GM12875 (cell line): ENCODE results near the gene SH3GL1.

Source experiments
- H3K4me3 ChIP-seq: one replicate; pipeline ENCODE4 v1.5.1; 2011; ENCODE audit warnings: low read depth, low read length, control low read depth
- CTCF ChIP-seq: IDR thresholded peaks from 2 replicates; pipeline ENCODE4 v1.5.1; 2011; ENCODE audit warnings: low read depth, mild to moderate bottlenecking, control low read depth, inconsistent platforms, low read length, moderate library complexity, borderline replicate concordance; ENCODE audit not compliant: insufficient read depth

The SH3GL1 gene

GRCh38 chr19:4326215-4326836, 74.0 kb downstream of the SH3GL1 start:
- no peak overlapping the region for H3K4me3 ChIP-seq
- no peak for TF ChIP-seq CTCF

- H3K4me3 ChIP-seq, result no peak overlapping the region
- no peak for TF ChIP-seq CTCF
Measured at GRCh38 chr19:4324228-4324627, 76.1 kb downstream of the SH3GL1 start.

- no peak overlapping the region for H3K4me3 ChIP-seq
- no peak for TF ChIP-seq CTCF
Measured at GRCh38 chr19:4323692-4324091, 76.7 kb downstream of the SH3GL1 start.

- no peak overlapping the region for H3K4me3 ChIP-seq
Measured at GRCh38 chr19:4322942-4323665, 77.2 kb downstream of the SH3GL1 start.

GRCh38 chr19:4320419-4320818, 79.9 kb downstream of the SH3GL1 start:
- no peak for TF ChIP-seq CTCF
- no peak overlapping the region for H3K4me3 ChIP-seq

More at GRCh38 chr19:4322942-4323665, 77.2 kb downstream of the SH3GL1 start:
- no peak for TF ChIP-seq CTCF

GRCh38 chr19:4319067-4319718, 81.2 kb downstream of the SH3GL1 start:
- no peak for TF ChIP-seq CTCF
- no peak overlapping the region for H3K4me3 ChIP-seq
